HG03095 (cell line): Measurements from ENCODE around the gene ANKRD12.
A peak's percentile ranks its signal among the peaks of the same experiment; 100 is the strongest.

Experiments
- ATAC-seq: cut with Tn5 transposase; IDR thresholded peaks from one replicate; pipeline ENCODE4 v1.9.1; 2021; ENCODE audit warnings: moderate library complexity; ENCODE audit not compliant: unreplicated experiment

ANKRD12 gene

DNA sequence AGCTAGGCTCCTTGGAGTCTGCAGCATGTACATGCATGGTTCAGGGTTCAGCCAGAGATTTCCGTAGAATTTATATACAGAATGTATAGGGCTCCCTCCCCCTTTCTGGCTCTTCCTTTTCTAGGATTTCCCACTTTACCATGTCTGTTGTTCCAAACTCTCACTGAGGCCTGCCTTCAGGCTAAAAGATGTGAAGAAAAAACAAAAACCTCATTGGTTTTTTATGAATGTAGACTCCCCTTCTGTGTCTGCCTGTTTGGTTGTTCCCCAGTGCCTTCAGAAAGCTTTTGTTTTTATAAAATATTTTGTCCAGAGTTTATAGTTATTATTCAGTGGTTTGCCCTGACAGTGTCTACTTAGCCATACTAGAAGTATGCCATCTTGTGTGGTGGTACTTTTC is 30.5 kb upstream of the ANKRD12 start:
- no peak for ATAC-seq

DNA sequence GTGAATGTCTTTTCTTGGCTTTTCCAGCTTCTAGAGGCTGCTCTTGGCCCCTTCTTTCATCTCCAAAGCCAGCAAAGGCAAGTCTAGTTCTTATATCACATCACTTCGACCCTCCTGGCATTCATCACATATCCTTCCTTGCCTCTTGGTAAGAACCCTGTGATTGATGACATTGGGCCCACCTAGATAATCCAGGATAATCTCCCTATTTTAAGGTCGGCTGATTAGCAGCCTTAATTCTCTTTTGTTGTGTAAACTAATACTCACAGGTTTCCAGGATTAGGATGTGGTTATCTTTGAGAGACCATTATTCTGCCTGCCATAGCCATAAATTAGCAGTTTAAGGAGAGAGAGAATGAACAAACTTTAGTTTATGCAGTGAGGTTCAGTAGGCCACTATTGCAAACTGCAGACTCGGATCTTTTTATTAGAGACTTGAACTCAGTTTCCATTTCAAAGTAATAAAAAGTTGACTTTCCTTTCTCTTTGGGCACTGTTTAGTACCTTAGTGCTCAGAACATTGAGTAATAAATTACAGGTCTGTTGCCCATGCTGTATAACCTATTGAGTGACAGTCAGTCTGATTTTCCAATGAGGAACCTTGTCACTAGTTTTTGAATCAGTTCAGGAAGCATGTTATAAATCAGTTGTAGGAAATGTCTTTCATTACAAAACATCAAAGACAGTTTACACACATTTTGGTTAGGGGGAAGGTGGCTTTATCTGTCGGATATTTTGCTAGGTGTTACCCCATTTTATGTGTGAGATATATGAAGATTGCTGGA is 29.6 kb upstream of the ANKRD12 start:
- ATAC-seq, result no peak

DNA sequence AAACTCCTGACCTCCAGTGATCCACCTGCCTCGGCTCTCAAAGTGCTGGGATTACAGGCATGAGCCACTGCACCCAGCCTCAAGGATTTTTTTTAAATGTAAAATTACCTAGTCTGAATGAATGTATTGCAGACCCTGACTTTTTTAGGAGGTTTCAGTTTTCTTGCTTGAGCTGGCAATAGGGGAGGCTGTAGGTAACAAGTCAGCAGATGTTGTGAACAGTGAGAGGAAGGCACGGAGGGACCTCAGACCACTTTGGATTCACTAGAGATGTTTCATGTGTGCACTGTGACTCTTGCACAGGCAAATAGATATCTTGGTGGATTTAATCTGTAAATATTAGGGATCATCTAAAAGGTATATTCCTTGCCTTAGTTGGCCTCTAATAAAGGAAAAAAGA is 27.7 kb upstream of the ANKRD12 start:
- no peak for ATAC-seq

GRCh38 chr18:9109523-9109922 is 27.1 kb upstream of the ANKRD12 start:
- ATAC-seq, result no peak

GRCh38 chr18:9113468-9114149 is 23.0 kb upstream of the ANKRD12 start:
- ATAC-seq, result no peak

DNA sequence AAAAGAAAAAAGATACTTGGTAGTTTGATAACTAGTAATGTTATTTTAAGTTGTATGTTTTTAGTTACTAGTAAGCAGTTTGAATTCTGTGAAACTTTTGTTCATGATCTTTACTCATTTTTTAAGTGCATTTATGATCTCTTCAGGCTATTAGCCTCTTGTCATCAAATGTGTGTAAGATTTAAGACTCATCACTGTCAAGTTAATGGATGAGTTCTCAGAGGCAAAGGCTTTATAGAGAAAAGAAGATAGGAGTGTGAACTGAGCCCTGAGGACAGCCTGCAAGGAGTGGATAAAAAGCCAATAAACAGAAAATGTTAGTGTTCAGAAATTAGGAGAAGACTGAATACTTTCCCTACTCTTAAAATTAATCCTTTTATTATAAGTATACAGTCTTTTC is 20.6 kb upstream of the ANKRD12 start:
- no peak for ATAC-seq

DNA sequence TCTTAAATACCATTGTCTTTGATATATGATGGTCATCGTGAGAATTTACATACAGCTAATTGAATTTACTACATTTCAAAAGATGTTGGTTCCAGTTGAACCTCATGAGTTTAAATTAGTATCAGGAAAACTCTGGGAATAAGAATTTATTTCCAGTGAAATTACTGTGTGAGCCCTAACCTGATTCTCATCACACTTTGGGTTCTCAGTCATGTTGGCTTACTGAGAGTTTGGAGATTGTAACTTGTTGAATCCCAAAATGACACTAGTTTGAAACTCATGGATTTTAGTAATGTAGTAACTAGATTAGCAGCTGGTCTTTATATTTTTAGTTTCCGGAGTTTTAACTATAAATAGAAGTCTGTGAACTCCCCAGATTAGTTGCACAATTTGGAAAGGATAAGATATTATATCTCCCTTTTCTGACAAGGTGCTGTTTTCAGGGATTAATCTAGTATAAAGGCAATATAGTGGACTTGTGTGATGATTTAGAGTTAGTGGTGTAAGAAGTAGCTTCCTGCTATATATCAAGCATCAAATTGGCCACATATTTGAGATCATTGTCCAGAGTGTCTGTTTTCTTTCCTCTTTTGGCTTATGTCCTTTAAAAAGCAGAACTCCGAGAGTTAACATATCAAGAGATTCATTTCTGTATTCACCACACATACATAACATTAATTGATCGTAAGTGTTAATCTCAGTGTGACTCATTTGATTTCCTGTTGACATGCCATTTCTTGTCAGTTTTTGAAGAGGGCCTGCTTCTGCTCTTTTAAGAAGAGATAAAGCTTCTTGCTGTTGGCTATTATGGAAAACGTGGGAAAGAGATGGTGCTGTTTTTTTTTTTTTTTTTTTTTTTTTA is 18.4 kb upstream of the ANKRD12 start:
- ATAC-seq, result no peak

GRCh38 chr18:9120796-9121195 is 15.8 kb upstream of the ANKRD12 start:
- ATAC-seq, result no peak

DNA sequence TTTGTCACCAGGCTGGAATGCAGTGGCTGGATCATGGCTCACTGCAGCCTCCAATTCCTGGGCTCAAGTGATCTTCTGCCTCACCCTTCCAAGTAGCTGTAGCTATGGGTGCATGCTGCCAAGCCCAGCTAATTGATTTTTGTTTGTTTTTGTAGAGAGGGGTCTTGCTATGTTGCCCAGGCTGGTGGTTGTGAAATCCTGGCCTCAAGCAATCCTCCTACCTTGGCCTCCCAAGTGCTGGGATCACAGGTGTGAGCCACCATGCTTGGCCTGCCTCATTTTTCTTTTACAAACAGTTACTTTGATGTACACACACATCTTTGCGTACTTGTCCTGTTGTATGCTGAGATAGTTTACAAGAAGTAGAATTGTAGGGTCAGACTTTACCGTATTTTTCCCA is 13.1 kb upstream of the ANKRD12 start:
- ATAC-seq, result no peak

- no peak for ATAC-seq
Observed at GRCh38 chr18:9124824-9125223, 11.8 kb upstream of the ANKRD12 start.

GRCh38 chr18:9126337-9126736 is 10.2 kb upstream of the ANKRD12 start:
- ATAC-seq, result no peak

DNA sequence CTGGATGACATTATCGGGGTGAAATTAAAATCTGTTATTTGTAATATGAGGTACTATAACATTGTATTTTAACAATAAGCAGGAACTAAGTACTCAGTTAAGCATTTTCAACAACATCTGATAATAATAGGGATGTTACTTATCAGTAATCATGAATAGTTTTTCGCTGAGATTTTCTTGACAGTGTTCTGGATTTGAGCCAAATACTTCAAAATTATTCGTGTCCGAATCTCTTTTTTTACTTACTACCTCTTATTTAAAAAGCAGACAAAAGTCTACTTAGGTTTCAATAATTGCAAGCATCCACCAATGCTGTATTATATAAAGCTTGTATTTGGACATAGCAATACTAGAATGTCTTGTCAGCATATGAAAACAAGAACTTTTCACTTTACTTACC is 6.4 kb upstream of the ANKRD12 start:
- ATAC-seq, result no peak

GRCh38 chr18:9130806-9131205 is 5.8 kb upstream of the ANKRD12 start:
- ATAC-seq, result no peak

- ATAC-seq, result no peak
Observed at GRCh38 chr18:9132628-9133027, 4.0 kb upstream of the ANKRD12 start.

DNA sequence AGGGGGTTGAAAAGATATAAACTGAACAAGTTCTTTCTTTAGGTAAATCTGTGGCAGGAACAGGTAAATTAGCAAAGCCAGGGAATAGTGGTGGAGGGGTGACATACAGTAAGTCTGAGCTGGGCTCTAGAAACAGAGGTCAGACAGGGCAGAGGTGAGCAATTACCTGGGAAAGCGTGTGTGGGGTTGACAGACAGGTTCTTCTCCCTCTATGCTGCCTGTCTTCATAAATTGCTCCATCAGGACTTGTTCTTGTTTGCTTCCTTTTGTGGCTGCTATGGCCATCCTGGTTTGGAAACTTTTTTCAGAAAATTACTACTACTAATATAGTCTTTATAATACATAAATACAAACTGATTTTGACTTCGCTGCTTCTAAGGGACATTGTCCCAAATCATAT is 3.4 kb upstream of the ANKRD12 start:
- no peak for ATAC-seq

GRCh38 chr18:9135081-9135911 is 1.3 kb upstream of the ANKRD12 start:
- ATAC-seq, result no peak

GRCh38 chr18:9135912-9136314 is 668 bp upstream of the ANKRD12 start:
- peak; percentile 20 for ATAC-seq

DNA sequence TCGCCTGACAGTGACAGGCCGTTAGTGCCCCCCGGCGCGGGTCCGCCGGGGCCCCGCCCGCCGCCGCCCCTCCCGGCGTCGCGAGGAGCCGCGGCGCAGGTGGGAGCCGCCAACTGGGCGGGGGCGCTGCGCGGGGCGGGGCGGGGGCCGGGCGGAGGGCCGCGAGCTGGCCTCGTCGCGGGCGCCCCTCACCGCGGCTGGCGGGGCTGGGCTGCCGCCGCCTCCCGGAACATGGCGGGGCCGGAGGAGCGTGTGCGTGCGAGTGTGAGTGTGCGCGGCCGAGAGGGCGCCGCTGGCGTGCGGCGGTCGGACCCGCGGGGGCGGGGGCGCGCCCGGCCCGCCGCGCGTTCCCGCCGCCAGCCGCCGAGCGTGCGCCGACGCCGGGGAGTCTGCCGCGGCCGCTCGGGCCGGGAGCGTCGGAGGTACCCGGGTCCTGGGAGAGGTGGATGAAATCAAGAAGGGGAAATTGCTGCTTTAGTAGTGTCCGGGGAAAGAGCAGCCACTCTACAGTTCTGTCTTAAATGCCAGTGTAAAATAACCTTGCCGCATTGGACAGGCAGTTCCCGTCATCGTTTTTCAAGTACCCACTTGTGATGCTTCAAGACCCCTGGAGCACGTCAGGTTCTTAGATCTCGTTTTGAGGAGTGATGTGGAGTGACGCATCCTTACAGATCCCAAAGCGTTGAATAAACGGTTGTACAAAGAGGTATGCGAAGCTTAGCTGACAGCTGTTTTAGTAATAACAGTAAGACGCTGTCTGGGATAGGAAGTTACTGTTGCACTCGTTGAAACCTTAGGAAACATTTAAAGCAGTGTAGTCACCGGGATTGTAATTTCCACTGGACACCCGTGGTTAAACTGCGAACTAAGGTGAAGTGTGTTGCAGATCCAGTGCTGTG is 836 bp downstream of the ANKRD12 start:
- peak; percentile 37 for ATAC-seq

- ATAC-seq, result no peak
Observed at GRCh38 chr18:9139400-9140039, 2.9 kb downstream of the ANKRD12 start.
